H9 (cell line): ENCODE measurements around the gene ATP5PO. TPM values are rescaled to one million over a fixed set of nuclear protein-coding genes. Genes with fewer than 3 reads are reported as not detected.

Experiments used
- DNase-seq: peaks from one replicate; pipeline ENCODE4 v3.0.0-alpha.2; 2017
- H2AFZ ChIP-seq: one replicate; pipeline ENCODE4 v1.6.1; 2013; ENCODE audit warnings: mild to moderate bottlenecking, low read length, control low read depth, moderate library complexity
- H2AK5ac ChIP-seq: 2 replicates; pipeline ENCODE4 v1.6.1; 2013; ENCODE audit warnings: low read length, control low read depth, mixed read lengths; ENCODE audit not compliant: insufficient read length
- H2BK120ac ChIP-seq: one replicate; pipeline ENCODE4 v1.6.1; 2013; ENCODE audit warnings: low read depth, mild to moderate bottlenecking, low read length, control low read depth, inconsistent platforms; ENCODE audit not compliant: poor library complexity, severe bottlenecking
- H2BK12ac ChIP-seq: 2 replicates; pipeline ENCODE4 v1.6.1; 2013; ENCODE audit warnings: low read length, control low read depth, mixed read lengths, low read depth; ENCODE audit not compliant: insufficient read length
- H2BK15ac ChIP-seq: 2 replicates; pipeline ENCODE4 v1.6.1; 2013; ENCODE audit warnings: low read depth, low read length, control low read depth
- H2BK20ac ChIP-seq: one replicate; pipeline ENCODE4 v1.6.1; 2013; ENCODE audit warnings: low read depth, mild to moderate bottlenecking, low read length, control low read depth, inconsistent platforms; ENCODE audit not compliant: poor library complexity, severe bottlenecking
- H2BK5ac ChIP-seq: 2 replicates; pipeline ENCODE4 v1.6.1; 2013; ENCODE audit warnings: low read length, control low read depth, mixed read lengths; ENCODE audit not compliant: insufficient read length
- H3K14ac ChIP-seq: 2 replicates; pipeline ENCODE4 v1.6.1; 2013; ENCODE audit warnings: low read length, control low read depth; ENCODE audit not compliant: insufficient read depth
- H3K18ac ChIP-seq: 2 replicates; pipeline ENCODE4 v1.6.1; 2013; ENCODE audit warnings: low read depth, mild to moderate bottlenecking, mixed read lengths, low read length, control low read depth; ENCODE audit not compliant: insufficient read length
- H3K23ac ChIP-seq: 2 replicates; pipeline ENCODE4 v1.6.1; 2013; ENCODE audit warnings: low read length, control low read depth, mixed read lengths, low read depth; ENCODE audit not compliant: insufficient read length
- H3K23me2 ChIP-seq: 2 replicates; pipeline ENCODE4 v1.6.1; 2013; ENCODE audit warnings: low read depth, mild to moderate bottlenecking, mixed read lengths, low read length, control low read depth; ENCODE audit not compliant: insufficient read length, poor library complexity, severe bottlenecking
- H3K27ac ChIP-seq: 2 replicates; pipeline ENCODE4 v1.5.1; 2013; ENCODE audit warnings: low read length, control low read depth, mixed read lengths, low read depth; ENCODE audit not compliant: insufficient read length
- H3K27me3 ChIP-seq: 2 replicates; pipeline ENCODE4 v1.6.1; 2013; ENCODE audit warnings: low read length, control low read depth, inconsistent platforms; ENCODE audit not compliant: insufficient read depth
- H3K4ac ChIP-seq: 2 replicates; pipeline ENCODE4 v1.6.1; 2013; ENCODE audit warnings: low read depth, mild to moderate bottlenecking, control low read depth, inconsistent platforms, low read length, moderate library complexity
- H3K4me1 ChIP-seq: 2 replicates; pipeline ENCODE4 v1.6.1; 2013; ENCODE audit warnings: low read length, control low read depth, inconsistent platforms; ENCODE audit not compliant: insufficient read depth
- H3K4me2 ChIP-seq: 2 replicates; pipeline ENCODE4 v1.6.1; 2013; ENCODE audit warnings: low read length, control low read depth, mixed read lengths; ENCODE audit not compliant: insufficient read length, insufficient read depth
- H3K56ac ChIP-seq: 2 replicates; pipeline ENCODE4 v1.6.1; 2013; ENCODE audit warnings: low read depth, mild to moderate bottlenecking, mixed read lengths, low read length, control low read depth; ENCODE audit not compliant: insufficient read length
- H3K79me1 ChIP-seq: 2 replicates; pipeline ENCODE4 v1.6.1; 2013; ENCODE audit warnings: low read depth, mild to moderate bottlenecking, moderate library complexity, low read length, control low read depth, inconsistent platforms; ENCODE audit not compliant: insufficient read depth, poor library complexity, severe bottlenecking
- H3K79me2 ChIP-seq: 2 replicates; pipeline ENCODE4 v1.6.1; 2013; ENCODE audit warnings: low read length, control low read depth, inconsistent platforms; ENCODE audit not compliant: insufficient read depth
- H3K9ac ChIP-seq: 2 replicates; pipeline ENCODE4 v1.6.1; 2013; ENCODE audit warnings: low read length, control low read depth, mixed read lengths; ENCODE audit not compliant: insufficient read length; ENCODE audit errors: extremely low read depth
- H3K9me3 ChIP-seq: one replicate; pipeline ENCODE4 v1.6.1; 2013; ENCODE audit warnings: low read depth, low read length, inconsistent platforms; ENCODE audit not compliant: control insufficient read depth
- H3T11ph ChIP-seq: one replicate; pipeline ENCODE4 v1.6.1; 2013; ENCODE audit warnings: mild to moderate bottlenecking, low read length, control low read depth, inconsistent platforms
- H4K20me1 ChIP-seq: one replicate; pipeline ENCODE4 v1.6.1; 2013; ENCODE audit not compliant: control insufficient read depth, insufficient read length, insufficient read depth
- H4K5ac ChIP-seq: 2 replicates; pipeline ENCODE4 v1.6.1; 2013; ENCODE audit warnings: low read depth, mild to moderate bottlenecking, mixed read lengths, low read length, control low read depth; ENCODE audit not compliant: insufficient read length
- H4K8ac ChIP-seq: replicated peaks from 2 replicates; pipeline ENCODE4 v1.6.1; 2013; ENCODE audit warnings: low read length, control low read depth, mixed read lengths, low read depth; ENCODE audit not compliant: insufficient read length
- H4K91ac ChIP-seq: 2 replicates; pipeline ENCODE4 v1.6.1; 2013; ENCODE audit warnings: low read depth, mild to moderate bottlenecking, moderate library complexity, mixed read lengths, low read length, control low read depth; ENCODE audit not compliant: insufficient read length
- H3K27ac Mint-ChIP-seq, 3 experiments: 2 replicates in 2 of 3; 3 replicates in 1 of 3; pipeline ENCODE4 v1.8.0; 2020 to 2021; ENCODE audit warnings: mixed read lengths in 3 of 3, mild to moderate bottlenecking in 1 of 3, moderate library complexity in 1 of 3
- H3K27me3 Mint-ChIP-seq: 2 replicates; pipeline ENCODE4 v1.8.0; 2021; ENCODE audit warnings: low read depth, mild to moderate bottlenecking, moderate library complexity, mixed read lengths
- H3K36me3 Mint-ChIP-seq, 3 experiments: 2 replicates in 2 of 3; 3 replicates in 1 of 3; pipeline ENCODE4 v1.8.0; 2020 to 2021; ENCODE audit warnings: low read depth in 3 of 3, mixed read lengths in 3 of 3; ENCODE audit not compliant: insufficient read depth in 1 of 3
- H3K4me1 Mint-ChIP-seq, 2 experiments: 2 replicates each; pipeline ENCODE4 v1.8.0; 2020; ENCODE audit warnings: mixed read lengths in 2 of 2
- H3K4me3 Mint-ChIP-seq, 2 experiments: 2 replicates in 1 of 2; 3 replicates in 1 of 2; pipeline ENCODE4 v1.8.0; 2020 to 2021; ENCODE audit warnings: mild to moderate bottlenecking in 2 of 2, mixed read lengths in 2 of 2, moderate library complexity in 1 of 2
- H3K9me3 Mint-ChIP-seq, 2 experiments: 2 replicates in 1 of 2; 3 replicates in 1 of 2; pipeline ENCODE4 v1.8.0; 2020; ENCODE audit warnings: mild to moderate bottlenecking in 2 of 2, mixed read lengths in 2 of 2, moderate library complexity in 1 of 2
- WGBS: extraction: QIAGEN DNeasy Blood & Tissue Kit; methylation state at CpG from one replicate; pipeline ENCODE4 v1.1.7; 2013; ENCODE audit warnings: missing lambda C conversion rate, low lambda C conversion rate, mixed read lengths; ENCODE audit not compliant: insufficient read length; ENCODE audit errors: extremely low coverage; 5-methylcytosine and 5-hydroxymethylcytosine counted together
- total RNA-seq: library from RNA; stranded (reverse); gene quantifications from 2 replicates; pipeline ENCODE4 v1.2.1, GENCODE V29; 2021
- TF ChIP-seq, protein P1 (sequence below): fragments of 200-600 bp; sonication (generic); conservative IDR thresholded peaks from 3 replicates; pipeline ENCODE4 v1.8.0; 2021; ENCODE audit warnings: antibody characterized with exemption, mild to moderate bottlenecking

ATP5PO gene
- total RNA-seq, 1 experiment from 2014 or later = 275 TPM

DNA sequence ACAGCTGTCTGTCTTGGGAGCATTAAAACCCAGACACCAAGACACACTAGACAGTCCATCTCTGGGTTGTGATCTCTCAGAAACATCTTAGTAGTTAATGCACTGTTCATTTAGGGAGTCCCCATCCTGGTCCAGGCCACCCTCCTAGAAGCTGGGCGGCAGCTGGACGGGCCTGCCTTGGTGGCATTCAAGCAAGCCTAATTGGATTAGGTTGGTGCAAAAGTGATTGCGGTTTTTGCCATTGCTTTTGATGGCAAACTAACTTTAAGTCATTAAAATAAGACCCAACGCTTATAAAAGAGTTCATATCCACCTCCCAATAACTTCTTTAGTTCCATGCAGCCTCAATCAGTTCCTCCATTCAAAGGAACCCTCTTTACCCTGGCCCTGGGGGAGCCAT is 21.7 kb downstream of the ATP5PO start:
- no peak overlapping the region for H2BK5ac ChIP-seq
- H3K27ac Mint-ChIP-seq = no peak overlapping the region
- no peak overlapping the region for H2BK20ac ChIP-seq
- TF ChIP-seq, protein P1, sequence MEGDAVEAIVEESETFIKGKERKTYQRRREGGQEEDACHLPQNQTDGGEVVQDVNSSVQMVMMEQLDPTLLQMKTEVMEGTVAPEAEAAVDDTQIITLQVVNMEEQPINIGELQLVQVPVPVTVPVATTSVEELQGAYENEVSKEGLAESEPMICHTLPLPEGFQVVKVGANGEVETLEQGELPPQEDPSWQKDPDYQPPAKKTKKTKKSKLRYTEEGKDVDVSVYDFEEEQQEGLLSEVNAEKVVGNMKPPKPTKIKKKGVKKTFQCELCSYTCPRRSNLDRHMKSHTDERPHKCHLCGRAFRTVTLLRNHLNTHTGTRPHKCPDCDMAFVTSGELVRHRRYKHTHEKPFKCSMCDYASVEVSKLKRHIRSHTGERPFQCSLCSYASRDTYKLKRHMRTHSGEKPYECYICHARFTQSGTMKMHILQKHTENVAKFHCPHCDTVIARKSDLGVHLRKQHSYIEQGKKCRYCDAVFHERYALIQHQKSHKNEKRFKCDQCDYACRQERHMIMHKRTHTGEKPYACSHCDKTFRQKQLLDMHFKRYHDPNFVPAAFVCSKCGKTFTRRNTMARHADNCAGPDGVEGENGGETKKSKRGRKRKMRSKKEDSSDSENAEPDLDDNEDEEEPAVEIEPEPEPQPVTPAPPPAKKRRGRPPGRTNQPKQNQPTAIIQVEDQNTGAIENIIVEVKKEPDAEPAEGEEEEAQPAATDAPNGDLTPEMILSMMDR = no peak
- no peaks in the 10 kb centered on the region for H3K23me2 ChIP-seq
- H3K4me2 ChIP-seq = no peak overlapping the region
- no peak overlapping the region for H3K4me3 Mint-ChIP-seq
- H3K27me3 ChIP-seq = no peaks in the 10 kb centered on the region
- no peak overlapping the region for H2AK5ac ChIP-seq
- H4K8ac ChIP-seq = no peak overlapping the region
- no peaks in the 10 kb centered on the region for H3K79me2 ChIP-seq
- no peaks in the 10 kb centered on the region for H3K9me3 ChIP-seq
- H3K27ac ChIP-seq = no peak overlapping the region
- H2BK120ac ChIP-seq = no peak overlapping the region
- no peak overlapping the region for H3T11ph ChIP-seq
- no peak overlapping the region for H4K5ac ChIP-seq
- WGBS = no CpG with 5 or more reads among the region's 4 CpGs
- H3K27me3 Mint-ChIP-seq = peaks cover 5% of the 10 kb centered on the region
- H3K9ac ChIP-seq = no peak overlapping the region
- no peak overlapping the region for H2BK12ac ChIP-seq
- no peak overlapping the region for H3K18ac ChIP-seq
- H2AFZ ChIP-seq = no peak overlapping the region
- H2BK15ac ChIP-seq = no peak overlapping the region
- H4K20me1 ChIP-seq = peaks cover 3% of the 10 kb centered on the region
- H3K4me1 Mint-ChIP-seq = peaks cover 23 to 28% of the 10 kb centered on the region in 2 experiments
- H3K9me3 Mint-ChIP-seq = peaks cover 2 to 10% of the 10 kb centered on the region in 2 experiments; a peak in 2 of 5 replicates
- H3K56ac ChIP-seq = no peak overlapping the region
- H3K36me3 Mint-ChIP-seq = no peaks in the 10 kb centered on the region
- H4K91ac ChIP-seq = no peak overlapping the region
- no peak overlapping the region for H3K4ac ChIP-seq
- no peaks in the 10 kb centered on the region for H3K79me1 ChIP-seq
- H3K4me1 ChIP-seq = no peaks in the 10 kb centered on the region; the same call in none of the 2 replicates
- no peak overlapping the region for H3K14ac ChIP-seq
- DNase-seq = no peak
- no peak overlapping the region for H3K23ac ChIP-seq
